WERI-Rb-1 (cell line): ENCODE data around the gene AMBRA1.

Experiments used
- DNase-seq: peaks from one replicate; pipeline ENCODE4 v3.0.0-alpha.2; 2020
- H3K27ac ChIP-seq: fragments of 250-450 bp; sonication (Bioruptor Pico); 2 replicates; pipeline ENCODE4 v1.5.1; 2020; ENCODE audit warnings: mild to moderate bottlenecking, moderate library complexity
- H3K27me3 ChIP-seq: fragments of 250-450 bp; sonication (Bioruptor Pico); 2 replicates; pipeline ENCODE4 v1.5.1; 2021; ENCODE audit warnings: mild to moderate bottlenecking, low read depth, moderate library complexity; ENCODE audit not compliant: insufficient read depth, severe bottlenecking
- H3K36me3 ChIP-seq: fragments of 250-450 bp; sonication (Bioruptor Pico); 2 replicates; pipeline ENCODE4 v1.5.1; 2020; ENCODE audit warnings: mild to moderate bottlenecking, moderate library complexity
- H3K4me3 ChIP-seq: 2 replicates; pipeline ENCODE4 v1.5.1; 2011; ENCODE audit warnings: low read depth, mild to moderate bottlenecking, control low read depth, low read length
- H3K9me3 ChIP-seq: fragments of 250-450 bp; sonication (Bioruptor Pico); 2 replicates; pipeline ENCODE4 v1.5.1; 2021; ENCODE audit warnings: mild to moderate bottlenecking, moderate library complexity; ENCODE audit not compliant: severe bottlenecking
- CTCF ChIP-seq: IDR thresholded peaks from 2 replicates; pipeline ENCODE4 v1.5.1; 2011; ENCODE audit warnings: low read depth, mild to moderate bottlenecking, control low read depth, inconsistent platforms, low read length

Gene AMBRA1

GRCh38 chr11:46422588-46422987, 171.2 kb downstream of the AMBRA1 start:
- DNase-seq, result no peak
- H3K4me3 ChIP-seq, result no peak overlapping the region
- no peak for TF ChIP-seq CTCF

GRCh38 chr11:46421257-46421880, 172.5 kb downstream of the AMBRA1 start:
- peak overlapping the region; percentile 64 for H3K27ac ChIP-seq
- H3K27me3 ChIP-seq, result no peaks in the 10 kb centered on the region
- no peaks in the 10 kb centered on the region for H3K9me3 ChIP-seq
- DNase-seq, result peak; percentile 90
- peak overlapping the region; percentile 9 for H3K4me3 ChIP-seq
- H3K36me3 ChIP-seq, result peaks cover 23% of the 10 kb centered on the region
- no peak for TF ChIP-seq CTCF

More at GRCh38 chr11:46422588-46422987, 171.2 kb downstream of the AMBRA1 start:
- Histone ChIP-seq H3K27me3 (no peaks in the 10 kb centered on the region), H3K9me3 (no peaks in the 10 kb centered on the region), H3K27ac (peak overlapping the region; percentile 64), H3K36me3 (peaks cover 13% of the 10 kb centered on the region)

- H3K9me3 ChIP-seq, result no peaks in the 10 kb centered on the region
- H3K27ac ChIP-seq, result peak overlapping the region; percentile 64
- no peaks in the 10 kb centered on the region for H3K27me3 ChIP-seq
- H3K36me3 ChIP-seq, result peaks cover 29% of the 10 kb centered on the region
- H3K4me3 ChIP-seq, result no peak overlapping the region
- DNase-seq, result no peak
- TF ChIP-seq CTCF, result no peak
Measured at GRCh38 chr11:46420513-46420912, 173.3 kb downstream of the AMBRA1 start.

- TF ChIP-seq CTCF, result no peak
- H3K4me3 ChIP-seq, result no peak overlapping the region
- no peak overlapping the region for H3K27ac ChIP-seq
- H3K36me3 ChIP-seq, result peaks cover 45% of the 10 kb centered on the region
- DNase-seq, result no peak
- H3K9me3 ChIP-seq, result no peaks in the 10 kb centered on the region
- H3K27me3 ChIP-seq, result no peaks in the 10 kb centered on the region
Measured at GRCh38 chr11:46418751-46419150, 175.1 kb downstream of the AMBRA1 start.

- Histone ChIP-seq H3K4me3 (no peak overlapping the region), H3K36me3 (peaks cover 53% of the 10 kb centered on the region), H3K9me3 (no peaks in the 10 kb centered on the region), H3K27ac (peak overlapping the region; percentile 69), H3K27me3 (no peaks in the 10 kb centered on the region)
- TF ChIP-seq CTCF, result no peak
- peak; percentile 61 for DNase-seq
Measured at GRCh38 chr11:46417711-46418110, 176.1 kb downstream of the AMBRA1 start.

- Histone ChIP-seq H3K36me3 (peaks cover 58% of the 10 kb centered on the region), H3K4me3 (no peak overlapping the region)
Measured at GRCh38 chr11:46414879-46415278, 178.9 kb downstream of the AMBRA1 start.

More at GRCh38 chr11:46414879-46415278, 178.9 kb downstream of the AMBRA1 start:
- TF ChIP-seq CTCF, result no peak
- H3K27ac ChIP-seq, result no peak overlapping the region
- DNase-seq, result no peak
- H3K27me3 ChIP-seq, result no peaks in the 10 kb centered on the region
- no peaks in the 10 kb centered on the region for H3K9me3 ChIP-seq
